Daoy (cell line): ENCODE results near the gene GRK7. TPM values are rescaled to one million over a fixed set of nuclear protein-coding genes. Genes with fewer than 3 reads are reported as not detected.
"Not testable (repeated sequence)": the region's sequence is repeated elsewhere in the genome, so short reads cannot be mapped to it uniquely, and the experiment has no call there.

ENCODE experiments used
- DNase-seq: peaks from one replicate; pipeline ENCODE4 v3.0.0-alpha.2; 2015; ENCODE audit warnings: low read depth
- total RNA-seq: library from RNA; depleted of rRNA; stranded (reverse); fragments of >200 nt; shearing (Covaris generic); gene quantifications from 2 replicates; pipeline ENCODE4 v1.2.3, GENCODE V29; 2014

The GRK7 gene
- total RNA-seq, 1 experiment from 2014 or later, result not detected

GRCh38 chr3:141762552-141762951 is 656 bp upstream of the GRK7 start:
- not testable (repeated sequence) for DNase-seq

GRCh38 chr3:141764045-141764444 is 837 bp downstream of the GRK7 start:
- no peak for DNase-seq

- no peak for DNase-seq
Observed at GRCh38 chr3:141764465-141764864, 1.3 kb downstream of the GRK7 start.

GRCh38 chr3:141764986-141765385 is 1.8 kb downstream of the GRK7 start:
- no peak for DNase-seq

GRCh38 chr3:141767066-141767465 is 3.9 kb downstream of the GRK7 start:
- no peak for DNase-seq

GRCh38 chr3:141769221-141769894 is 6.2 kb downstream of the GRK7 start:
- no peak for DNase-seq

- no peak for DNase-seq
Observed at GRCh38 chr3:141773676-141774075, 10.5 kb downstream of the GRK7 start.

- DNase-seq, result no peak
Observed at GRCh38 chr3:141776376-141776775, 13.2 kb downstream of the GRK7 start.

- no peak for DNase-seq
Observed at GRCh38 chr3:141776885-141777284, 13.7 kb downstream of the GRK7 start.

- DNase-seq, result no peak
Observed at GRCh38 chr3:141777957-141778813, 15.0 kb downstream of the GRK7 start.

- DNase-seq, result no peak
Observed at GRCh38 chr3:141779667-141780066, 16.5 kb downstream of the GRK7 start.

- peak; percentile 12 for DNase-seq
Observed at GRCh38 chr3:141782386-141782932, 19.3 kb downstream of the GRK7 start.

GRCh38 chr3:141783632-141784031 is 20.4 kb downstream of the GRK7 start:
- no peak for DNase-seq

GRCh38 chr3:141784096-141784495 is 20.9 kb downstream of the GRK7 start:
- DNase-seq, result no peak

GRCh38 chr3:141784531-141784930 is 21.3 kb downstream of the GRK7 start:
- DNase-seq, result no peak

GRCh38 chr3:141788149-141788548 is 24.9 kb downstream of the GRK7 start:
- DNase-seq, result no peak

- DNase-seq, result not testable (repeated sequence)
Observed at GRCh38 chr3:141788750-141789149, 25.5 kb downstream of the GRK7 start.

- peak; percentile 12 for DNase-seq
Observed at GRCh38 chr3:141789281-141789680, 26.1 kb downstream of the GRK7 start.

- no peak for DNase-seq
Observed at GRCh38 chr3:141790171-141790570, 27.0 kb downstream of the GRK7 start.

- no peak for DNase-seq
Observed at GRCh38 chr3:141792495-141792894, 29.3 kb downstream of the GRK7 start.

GRCh38 chr3:141793476-141794260 is 30.5 kb downstream of the GRK7 start:
- DNase-seq, result no peak

GRCh38 chr3:141795276-141795675 is 32.1 kb downstream of the GRK7 start:
- DNase-seq, result no peak
